Progenitor cell of endocrine pancreas (in vitro differentiated cells): ENCODE results near the gene PGLYRP3. TPM values are rescaled to one million over a fixed set of nuclear protein-coding genes. Genes with fewer than 3 reads are reported as not detected.

ENCODE experiments used
- DNase-seq: peaks from one replicate; pipeline ENCODE4 v3.0.0; 2021; ENCODE audit warnings: low spot score; ENCODE audit not compliant: unreplicated experiment
- H3K27ac Mint-ChIP-seq: 2 replicates; pipeline ENCODE4 v1.8.0; 2021; ENCODE audit warnings: mild to moderate bottlenecking, moderate library complexity, mixed read lengths
- H3K27me3 Mint-ChIP-seq: 2 replicates; pipeline ENCODE4 v1.8.0; 2021; ENCODE audit warnings: mixed read lengths
- H3K36me3 Mint-ChIP-seq: 2 replicates; pipeline ENCODE4 v1.8.0; 2022; ENCODE audit warnings: mixed read lengths; ENCODE audit not compliant: insufficient read depth
- H3K4me1 Mint-ChIP-seq: 2 replicates; pipeline ENCODE4 v1.8.0; 2021; ENCODE audit warnings: low read depth, mixed read lengths
- H3K4me3 Mint-ChIP-seq: 2 replicates; pipeline ENCODE4 v1.8.0; 2021; ENCODE audit warnings: low read depth, mild to moderate bottlenecking, moderate library complexity, mixed read lengths
- H3K9me3 Mint-ChIP-seq: 2 replicates; pipeline ENCODE4 v1.8.0; 2021; ENCODE audit warnings: low read depth, mixed read lengths
- total RNA-seq: library from RNA; stranded (reverse); gene quantifications from 2 replicates; pipeline ENCODE4 v1.2.1, GENCODE V29; 2021
- TF ChIP-seq, protein P1 (sequence below): fragments of 200-600 bp; sonication (generic); IDR thresholded peaks from one replicate; pipeline ENCODE4 v1.5.0; 2021; ENCODE audit warnings: antibody characterized with exemption, mild to moderate bottlenecking; ENCODE audit not compliant: unreplicated experiment

The PGLYRP3 gene
- total RNA-seq, 1 donor from 2014 or later = not detected

DNA sequence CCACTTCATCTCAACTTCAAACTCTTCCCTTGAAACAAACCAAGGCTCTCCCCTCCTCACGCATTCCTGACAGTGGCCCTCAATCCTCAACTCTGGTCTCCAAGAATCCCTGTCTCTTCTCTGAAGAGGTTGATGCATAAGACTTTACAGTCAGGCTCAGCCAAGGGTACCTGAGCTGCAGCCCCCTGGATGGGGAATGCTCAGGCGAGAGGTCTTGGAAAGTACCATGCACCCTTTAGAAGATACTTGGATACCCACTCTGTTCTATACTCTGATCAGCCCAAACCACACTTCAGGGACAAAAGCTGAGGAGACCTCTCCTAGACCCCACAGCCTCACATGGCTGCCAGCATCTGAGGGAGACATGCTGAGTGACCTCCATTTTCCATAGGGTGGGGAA, 536 bp upstream of the PGLYRP3 start:
- H3K4me1 Mint-ChIP-seq = peaks cover 1% of the 10 kb centered on the region
- no peaks in the 10 kb centered on the region for H3K36me3 Mint-ChIP-seq
- H3K4me3 Mint-ChIP-seq = no peak overlapping the region
- TF ChIP-seq, protein P1, sequence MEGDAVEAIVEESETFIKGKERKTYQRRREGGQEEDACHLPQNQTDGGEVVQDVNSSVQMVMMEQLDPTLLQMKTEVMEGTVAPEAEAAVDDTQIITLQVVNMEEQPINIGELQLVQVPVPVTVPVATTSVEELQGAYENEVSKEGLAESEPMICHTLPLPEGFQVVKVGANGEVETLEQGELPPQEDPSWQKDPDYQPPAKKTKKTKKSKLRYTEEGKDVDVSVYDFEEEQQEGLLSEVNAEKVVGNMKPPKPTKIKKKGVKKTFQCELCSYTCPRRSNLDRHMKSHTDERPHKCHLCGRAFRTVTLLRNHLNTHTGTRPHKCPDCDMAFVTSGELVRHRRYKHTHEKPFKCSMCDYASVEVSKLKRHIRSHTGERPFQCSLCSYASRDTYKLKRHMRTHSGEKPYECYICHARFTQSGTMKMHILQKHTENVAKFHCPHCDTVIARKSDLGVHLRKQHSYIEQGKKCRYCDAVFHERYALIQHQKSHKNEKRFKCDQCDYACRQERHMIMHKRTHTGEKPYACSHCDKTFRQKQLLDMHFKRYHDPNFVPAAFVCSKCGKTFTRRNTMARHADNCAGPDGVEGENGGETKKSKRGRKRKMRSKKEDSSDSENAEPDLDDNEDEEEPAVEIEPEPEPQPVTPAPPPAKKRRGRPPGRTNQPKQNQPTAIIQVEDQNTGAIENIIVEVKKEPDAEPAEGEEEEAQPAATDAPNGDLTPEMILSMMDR = no peak
- peaks cover 7% of the 10 kb centered on the region for H3K9me3 Mint-ChIP-seq
- H3K27me3 Mint-ChIP-seq = peaks cover 10% of the 10 kb centered on the region
- DNase-seq = no peak
- H3K27ac Mint-ChIP-seq = no peak overlapping the region

DNA sequence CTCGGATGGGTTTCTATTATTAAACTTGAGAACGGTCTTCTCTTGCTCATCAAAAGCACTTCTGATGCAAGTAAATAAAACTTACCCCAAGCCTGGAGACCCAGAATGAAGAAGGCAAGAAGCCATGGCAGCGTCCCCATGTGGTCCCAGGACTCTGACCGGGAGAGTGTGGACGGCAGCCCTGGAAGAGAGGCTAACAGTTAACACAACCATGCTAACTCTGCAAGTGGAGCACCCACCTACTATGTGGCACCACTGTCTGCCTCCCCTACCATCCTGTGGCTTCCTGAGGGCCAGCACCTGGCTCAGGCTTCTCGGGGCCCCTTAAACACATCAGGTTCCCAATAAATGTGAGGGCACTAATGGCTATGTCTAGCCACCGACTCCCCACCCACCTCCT, 2.2 kb downstream of the PGLYRP3 start:
- no peak for DNase-seq
- H3K36me3 Mint-ChIP-seq = no peaks in the 10 kb centered on the region
- peaks cover 11% of the 10 kb centered on the region for H3K27me3 Mint-ChIP-seq
- H3K27ac Mint-ChIP-seq = no peak overlapping the region
- H3K4me3 Mint-ChIP-seq = no peak overlapping the region
- no peaks in the 10 kb centered on the region for H3K4me1 Mint-ChIP-seq
- H3K9me3 Mint-ChIP-seq = peaks cover 4% of the 10 kb centered on the region
- TF ChIP-seq, protein P1 = no peak

DNA sequence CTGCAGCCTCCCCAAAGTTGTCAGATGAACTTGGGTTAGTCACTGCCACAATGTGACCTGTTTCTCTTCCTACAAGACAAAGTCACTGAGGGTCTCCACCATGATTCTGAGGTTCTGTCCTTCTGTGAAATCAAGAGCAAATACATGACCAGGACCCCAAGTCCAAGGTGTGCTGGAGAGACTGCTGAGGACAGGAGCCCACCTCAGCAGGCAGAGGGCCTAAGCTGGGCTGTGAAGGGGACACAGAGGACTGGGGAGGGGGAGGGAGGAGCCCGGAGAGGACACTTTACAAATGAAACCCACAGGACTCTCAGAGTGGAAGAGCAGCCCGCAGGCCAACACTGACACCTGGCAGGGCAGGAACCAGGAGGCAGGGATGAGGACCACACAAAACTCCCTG, 3.3 kb downstream of the PGLYRP3 start:
- DNase-seq = no peak
- H3K4me3 Mint-ChIP-seq = no peak overlapping the region
- TF ChIP-seq, protein P1 = no peak
- H3K27me3 Mint-ChIP-seq = peaks cover 18% of the 10 kb centered on the region
- no peaks in the 10 kb centered on the region for H3K4me1 Mint-ChIP-seq
- no peaks in the 10 kb centered on the region for H3K9me3 Mint-ChIP-seq
- H3K36me3 Mint-ChIP-seq = no peaks in the 10 kb centered on the region
- no peak overlapping the region for H3K27ac Mint-ChIP-seq

DNA sequence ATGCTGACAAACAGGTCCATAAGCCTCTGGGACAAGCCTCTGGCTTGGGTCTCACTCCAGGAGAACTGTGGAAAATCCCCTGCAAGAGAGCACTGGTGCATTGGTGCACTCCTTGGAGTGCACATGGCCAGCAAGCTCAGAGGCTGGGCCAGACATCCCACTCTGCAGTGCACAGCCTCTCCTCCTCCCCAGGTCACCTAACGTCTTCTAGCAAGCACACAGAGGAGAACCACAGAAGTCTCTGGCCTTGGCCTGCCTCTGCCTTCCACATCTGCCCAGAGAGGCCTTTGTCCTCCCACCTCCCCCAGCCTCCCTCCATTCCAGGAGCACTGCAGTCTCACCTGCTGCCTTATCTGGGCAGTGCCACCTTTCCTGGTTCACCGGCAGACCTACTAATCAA, 4.2 kb downstream of the PGLYRP3 start:
- Mint-ChIP-seq H3K4me3 (no peak overlapping the region), H3K27ac (no peak overlapping the region), H3K36me3 (no peaks in the 10 kb centered on the region), H3K9me3 (no peaks in the 10 kb centered on the region), H3K27me3 (peaks cover 23% of the 10 kb centered on the region), H3K4me1 (no peaks in the 10 kb centered on the region)
- no peak for DNase-seq
- TF ChIP-seq, protein P1 = no peak

DNA sequence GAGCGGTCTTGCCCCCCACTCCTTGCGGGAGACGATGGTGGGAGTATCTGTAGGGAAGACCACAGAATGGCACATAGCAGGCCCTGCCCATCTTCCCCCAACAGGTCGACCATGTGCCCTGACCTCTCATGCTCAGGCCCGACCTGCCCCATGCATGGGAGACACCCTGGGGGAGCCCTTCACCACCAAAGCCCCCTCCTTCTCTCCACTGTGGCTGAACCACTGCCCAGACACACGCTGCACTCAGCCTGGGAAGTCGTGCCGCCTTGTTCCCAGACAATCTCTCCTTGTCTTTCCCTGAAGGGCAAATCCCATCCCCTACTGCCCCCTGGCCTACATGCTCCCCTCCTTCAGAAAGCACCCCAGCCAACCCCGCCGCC, 5.5 kb downstream of the PGLYRP3 start:
- Mint-ChIP-seq H3K27ac (no peak overlapping the region), H3K9me3 (no peaks in the 10 kb centered on the region), H3K4me1 (no peaks in the 10 kb centered on the region), H3K36me3 (no peaks in the 10 kb centered on the region), H3K27me3 (peaks cover 23% of the 10 kb centered on the region), H3K4me3 (no peak overlapping the region)
- TF ChIP-seq, protein P1 = no peak
- no peak for DNase-seq
